ENCODE data around the gene MRGPRX2. TPM values are rescaled to one million over a fixed set of nuclear protein-coding genes. Genes with fewer than 3 reads are reported as not detected.

The MRGPRX2 gene
- total RNA-seq, 1 donor, result not detected

GRCh38 chr11:19091366-19091765 lies 30.8 kb upstream of the MRGPRX2 start:
- H2AFZ ChIP-seq (ENCODE audit: low read length), result no peak overlapping the region
- no peak overlapping the region for H3K4me3 ChIP-seq (ENCODE audit: insufficient read depth, low read length)
- no peaks in the 10 kb centered on the region for H3K36me3 ChIP-seq (ENCODE audit: insufficient read depth, low read length)
- H3K4me2 ChIP-seq (ENCODE audit: insufficient read depth, low read length), result no peak overlapping the region
- no peaks in the 10 kb centered on the region for H3K9me3 ChIP-seq (ENCODE audit: low read depth, low read length)
- H3K79me2 ChIP-seq (ENCODE audit: insufficient read depth, low read length), result no peaks in the 10 kb centered on the region
- TF ChIP-seq CTCF (IDR thresholded peaks at IDR 0.05; ENCODE audit: extremely low read depth, low read depth, low read length), result no peak
- H3K4me1 ChIP-seq (ENCODE audit: insufficient read depth, low read length), result peaks cover 19% of the 10 kb centered on the region
- H4K20me1 ChIP-seq (ENCODE audit: insufficient read depth, low read length), result no peaks in the 10 kb centered on the region
- H3K27me3 ChIP-seq (ENCODE audit: insufficient read depth, low read length), result peaks cover 6% of the 10 kb centered on the region
- H3K27ac ChIP-seq (ENCODE audit: low read depth, low read length), result no peak overlapping the region
- no peak for DNase-seq (ENCODE audit: insufficient read length, low spot score, missing footprints)

GRCh38 chr11:19089421-19089820 lies 28.9 kb upstream of the MRGPRX2 start:
- DNase-seq (ENCODE audit: insufficient read length, low spot score, missing footprints), result no peak
- peaks cover 24% of the 10 kb centered on the region for H3K4me1 ChIP-seq (ENCODE audit: insufficient read depth, low read length)

GRCh38 chr11:19088791-19089190 lies 28.3 kb upstream of the MRGPRX2 start:
- Histone ChIP-seq H3K27me3 (ENCODE audit: insufficient read depth, low read length) (peaks cover 2% of the 10 kb centered on the region), H3K4me1 (ENCODE audit: insufficient read depth, low read length) (peaks cover 19% of the 10 kb centered on the region), H3K4me2 (ENCODE audit: insufficient read depth, low read length) (no peak overlapping the region), H3K36me3 (ENCODE audit: insufficient read depth, low read length) (no peaks in the 10 kb centered on the region), H3K4me3 (ENCODE audit: insufficient read depth, low read length) (no peak overlapping the region), H3K79me2 (ENCODE audit: insufficient read depth, low read length) (no peaks in the 10 kb centered on the region), H3K27ac (ENCODE audit: low read depth, low read length) (no peak overlapping the region), H4K20me1 (ENCODE audit: insufficient read depth, low read length) (no peaks in the 10 kb centered on the region), H2AFZ (ENCODE audit: low read length) (no peak overlapping the region), H3K9me3 (ENCODE audit: low read depth, low read length) (no peaks in the 10 kb centered on the region)
- peak; percentile 73 for DNase-seq (ENCODE audit: insufficient read length, low spot score, missing footprints)
- TF ChIP-seq CTCF (IDR thresholded peaks at IDR 0.05; ENCODE audit: extremely low read depth, low read depth, low read length), result no peak

More at GRCh38 chr11:19089421-19089820, 28.9 kb upstream of the MRGPRX2 start:
- TF ChIP-seq CTCF (IDR thresholded peaks at IDR 0.05; ENCODE audit: extremely low read depth, low read depth, low read length), result no peak
- Histone ChIP-seq H3K4me3 (ENCODE audit: insufficient read depth, low read length) (no peak overlapping the region), H3K4me2 (ENCODE audit: insufficient read depth, low read length) (no peak overlapping the region), H3K36me3 (ENCODE audit: insufficient read depth, low read length) (no peaks in the 10 kb centered on the region), H3K79me2 (ENCODE audit: insufficient read depth, low read length) (no peaks in the 10 kb centered on the region), H3K9me3 (ENCODE audit: low read depth, low read length) (no peaks in the 10 kb centered on the region), H3K27ac (ENCODE audit: low read depth, low read length) (no peak overlapping the region), H3K27me3 (ENCODE audit: insufficient read depth, low read length) (peaks cover 2% of the 10 kb centered on the region), H2AFZ (ENCODE audit: low read length) (no peak overlapping the region), H4K20me1 (ENCODE audit: insufficient read depth, low read length) (no peaks in the 10 kb centered on the region)

- peak overlapping the region; percentile 1 for H2AFZ ChIP-seq (ENCODE audit: low read length)
- no peaks in the 10 kb centered on the region for H4K20me1 ChIP-seq (ENCODE audit: insufficient read depth, low read length)
- H3K4me2 ChIP-seq (ENCODE audit: insufficient read depth, low read length), result peak overlapping the region; percentile 0
- no peak overlapping the region for H3K4me3 ChIP-seq (ENCODE audit: insufficient read depth, low read length)
- peaks cover 18% of the 10 kb centered on the region for H3K4me1 ChIP-seq (ENCODE audit: insufficient read depth, low read length)
- no peaks in the 10 kb centered on the region for H3K79me2 ChIP-seq (ENCODE audit: insufficient read depth, low read length)
- H3K27me3 ChIP-seq (ENCODE audit: insufficient read depth, low read length), result no peaks in the 10 kb centered on the region
- peak overlapping the region; percentile 6 for H3K27ac ChIP-seq (ENCODE audit: low read depth, low read length)
- H3K9me3 ChIP-seq (ENCODE audit: low read depth, low read length), result no peaks in the 10 kb centered on the region
- TF ChIP-seq CTCF (IDR thresholded peaks at IDR 0.05; ENCODE audit: extremely low read depth, low read depth, low read length), result no peak
- H3K36me3 ChIP-seq (ENCODE audit: insufficient read depth, low read length), result no peaks in the 10 kb centered on the region
- peak; percentile 97 for DNase-seq (ENCODE audit: insufficient read length, low spot score, missing footprints)
These were observed 27.1 kb upstream of the MRGPRX2 start for GRCh38 chr11:19087658-19088057.
